ENCODE measurements around the gene ERGIC1.

The ERGIC1 gene

GRCh38 chr5:172940268-172941066 lies 106.4 kb downstream of the ERGIC1 start:
- no peak overlapping the region for H2AK5ac ChIP-seq (ENCODE audit: low read depth, low read length)
- peaks cover 21 to 86% of the 10 kb centered on the region in 2 donors for H3K36me3 ChIP-seq (replicated peaks in 1 of 2; ENCODE audit: control insufficient read depth in 2 of 2, insufficient read depth in 2 of 2, low read length in 2 of 2)
- H3K27me3 ChIP-seq (ENCODE audit: control insufficient read depth in 3 of 3, insufficient read depth in 3 of 3, low read depth in 1 of 3, low read length in 3 of 3): no peaks in the 10 kb centered on the region
- H3K79me1 ChIP-seq (ENCODE audit: low read depth, low read length): peaks cover 3% of the 10 kb centered on the region
- H3K4me1 ChIP-seq (ENCODE audit: control insufficient read depth in 2 of 2, insufficient read depth in 1 of 2, low read depth in 1 of 2, low read length in 2 of 2): peaks cover 8% of the 10 kb centered on the region in 2 donors
- H2BK15ac ChIP-seq (ENCODE audit: low read length): no peak overlapping the region
- H2BK5ac ChIP-seq (ENCODE audit: low read length): peak overlapping the region; percentile 35
- no peak overlapping the region for H2BK120ac ChIP-seq (ENCODE audit: low read depth, low read length)
- no peak overlapping the region for H3K4ac ChIP-seq (ENCODE audit: low read length)
- H3K9me3 ChIP-seq (replicated peaks in 1 of 2; ENCODE audit: control insufficient read depth in 2 of 2, insufficient read depth in 1 of 2, low read depth in 1 of 2, low read length in 2 of 2): no peaks in the 10 kb centered on the region
- no peak overlapping the region for H3K4me3 ChIP-seq (ENCODE audit: low read length in 2 of 2)
- H2AFZ ChIP-seq (ENCODE audit: low read length): no peak overlapping the region
- no CpG with 5 or more reads among the region's 15 CpGs for WGBS, 2 donors (ENCODE audit: extremely low coverage in 2 of 2, insufficient read length in 2 of 2, insufficient replicate concordance in 1 of 2)
- H3K23ac ChIP-seq (ENCODE audit: low read depth, low read length, poor library complexity): peak overlapping the region; percentile 43
- no peak overlapping the region for H3K18ac ChIP-seq (ENCODE audit: low read length)
- no peak overlapping the region for H4K8ac ChIP-seq (ENCODE audit: low read depth, low read length)
- H2BK12ac ChIP-seq (ENCODE audit: low read length): no peak overlapping the region
- no peak overlapping the region for H3K9ac ChIP-seq (ENCODE audit: low read depth, low read length, poor library complexity)
- H3K4me2 ChIP-seq (ENCODE audit: insufficient read depth, low read length, poor library complexity, severe bottlenecking): no peak overlapping the region
- no peak overlapping the region for H4K91ac ChIP-seq (ENCODE audit: low read depth, low read length, poor library complexity)
- DNase-seq (ENCODE audit: low spot score): no peak
- H3K27ac ChIP-seq (replicated peaks; ENCODE audit: low read length): no peak overlapping the region
- H3K14ac ChIP-seq (ENCODE audit: low read length): no peak overlapping the region

GRCh38 chr5:172941067-172941516 lies 107.0 kb downstream of the ERGIC1 start:
- H2BK15ac ChIP-seq (ENCODE audit: low read length): no peak overlapping the region
- no peak for DNase-seq (ENCODE audit: low spot score)
- H3K4me2 ChIP-seq (ENCODE audit: insufficient read depth, low read length, poor library complexity, severe bottlenecking): no peak overlapping the region
- no peak overlapping the region for H3K23ac ChIP-seq (ENCODE audit: low read depth, low read length, poor library complexity)
- peaks cover 8% of the 10 kb centered on the region in 2 donors for H3K4me1 ChIP-seq (ENCODE audit: control insufficient read depth in 2 of 2, insufficient read depth in 1 of 2, low read depth in 1 of 2, low read length in 2 of 2)
- no peaks in the 10 kb centered on the region for H3K27me3 ChIP-seq (ENCODE audit: control insufficient read depth in 3 of 3, insufficient read depth in 3 of 3, low read depth in 1 of 3, low read length in 3 of 3)
- H3K4me3 ChIP-seq (ENCODE audit: low read length in 2 of 2): no peak overlapping the region
- no peak overlapping the region for H3K14ac ChIP-seq (ENCODE audit: low read length)
- H3K36me3 ChIP-seq (replicated peaks in 1 of 2; ENCODE audit: control insufficient read depth in 2 of 2, insufficient read depth in 2 of 2, low read length in 2 of 2): peaks cover 21 to 86% of the 10 kb centered on the region in 2 donors
- no peak overlapping the region for H4K8ac ChIP-seq (ENCODE audit: low read depth, low read length)
- no peak overlapping the region for H2BK12ac ChIP-seq (ENCODE audit: low read length)
- H2AFZ ChIP-seq (ENCODE audit: low read length): no peak overlapping the region
- no peak overlapping the region for H3K27ac ChIP-seq (replicated peaks; ENCODE audit: low read length)
- no CpG with 5 or more reads among the region's 4 CpGs for WGBS, 2 donors (ENCODE audit: extremely low coverage in 2 of 2, insufficient read length in 2 of 2, insufficient replicate concordance in 1 of 2)
- H2AK5ac ChIP-seq (ENCODE audit: low read depth, low read length): no peak overlapping the region
- no peak overlapping the region for H3K18ac ChIP-seq (ENCODE audit: low read length)
- no peak overlapping the region for H4K91ac ChIP-seq (ENCODE audit: low read depth, low read length, poor library complexity)
- H3K4ac ChIP-seq (ENCODE audit: low read length): no peak overlapping the region
- H2BK120ac ChIP-seq (ENCODE audit: low read depth, low read length): no peak overlapping the region
- peak overlapping the region; percentile 35 for H2BK5ac ChIP-seq (ENCODE audit: low read length)
- peaks cover 3% of the 10 kb centered on the region for H3K79me1 ChIP-seq (ENCODE audit: low read depth, low read length)
- no peaks in the 10 kb centered on the region for H3K9me3 ChIP-seq (replicated peaks in 1 of 2; ENCODE audit: control insufficient read depth in 2 of 2, insufficient read depth in 1 of 2, low read depth in 1 of 2, low read length in 2 of 2)
- no peak overlapping the region for H3K9ac ChIP-seq (ENCODE audit: low read depth, low read length, poor library complexity)

- Histone ChIP-seq H2BK12ac (ENCODE audit: low read length) (no peak overlapping the region), H3K79me1 (ENCODE audit: low read depth, low read length) (peaks cover 3% of the 10 kb centered on the region), H2AK5ac (ENCODE audit: low read depth, low read length) (no peak overlapping the region), H3K18ac (ENCODE audit: low read length) (no peak overlapping the region), H3K23ac (ENCODE audit: low read depth, low read length, poor library complexity) (no peak overlapping the region), H3K9ac (ENCODE audit: low read depth, low read length, poor library complexity) (no peak overlapping the region), H3K36me3 (replicated peaks in 1 of 2; ENCODE audit: control insufficient read depth in 2 of 2, insufficient read depth in 2 of 2, low read length in 2 of 2) (peaks cover 24 to 82% of the 10 kb centered on the region in 2 donors), H3K4ac (ENCODE audit: low read length) (no peak overlapping the region), H3K4me2 (ENCODE audit: insufficient read depth, low read length, poor library complexity, severe bottlenecking) (no peak overlapping the region), H2BK5ac (ENCODE audit: low read length) (no peak overlapping the region), H3K27ac (replicated peaks; ENCODE audit: low read length) (no peak overlapping the region), H4K8ac (ENCODE audit: low read depth, low read length) (no peak overlapping the region), H3K27me3 (ENCODE audit: control insufficient read depth in 3 of 3, insufficient read depth in 3 of 3, low read depth in 1 of 3, low read length in 3 of 3) (no peaks in the 10 kb centered on the region), H3K9me3 (replicated peaks in 1 of 2; ENCODE audit: control insufficient read depth in 2 of 2, insufficient read depth in 1 of 2, low read depth in 1 of 2, low read length in 2 of 2) (no peaks in the 10 kb centered on the region), H4K91ac (ENCODE audit: low read depth, low read length, poor library complexity) (no peak overlapping the region), H2BK15ac (ENCODE audit: low read length) (no peak overlapping the region), H2AFZ (ENCODE audit: low read length) (no peak overlapping the region), H3K4me1 (ENCODE audit: control insufficient read depth in 2 of 2, insufficient read depth in 1 of 2, low read depth in 1 of 2, low read length in 2 of 2) (peaks cover 8% of the 10 kb centered on the region in 2 donors), H2BK120ac (ENCODE audit: low read depth, low read length) (no peak overlapping the region), H3K4me3 (ENCODE audit: low read length in 2 of 2) (no peak overlapping the region), H3K14ac (ENCODE audit: low read length) (no peak overlapping the region)
- WGBS, 2 donors (ENCODE audit: extremely low coverage in 2 of 2, insufficient read length in 2 of 2, insufficient replicate concordance in 1 of 2): no CpG with 5 or more reads among the region's 11 CpGs
- no peak for DNase-seq (ENCODE audit: low spot score)
Observed at GRCh38 chr5:172942556-172942955, 108.5 kb downstream of the ERGIC1 start.

GRCh38 chr5:172943283-172943841 lies 109.3 kb downstream of the ERGIC1 start:
- no peak for DNase-seq (ENCODE audit: low spot score)
- no peak overlapping the region for H3K27ac ChIP-seq (replicated peaks; ENCODE audit: low read length)
- H3K9me3 ChIP-seq (replicated peaks in 1 of 2; ENCODE audit: control insufficient read depth in 2 of 2, insufficient read depth in 1 of 2, low read depth in 1 of 2, low read length in 2 of 2): no peaks in the 10 kb centered on the region
- H3K79me1 ChIP-seq (ENCODE audit: low read depth, low read length): peaks cover 3% of the 10 kb centered on the region
- no peaks in the 10 kb centered on the region for H3K27me3 ChIP-seq (ENCODE audit: control insufficient read depth in 3 of 3, insufficient read depth in 3 of 3, low read depth in 1 of 3, low read length in 3 of 3)
- no CpG with 5 or more reads among the region's 18 CpGs for WGBS, 2 donors (ENCODE audit: extremely low coverage in 2 of 2, insufficient read length in 2 of 2, insufficient replicate concordance in 1 of 2)
- no peak overlapping the region for H3K18ac ChIP-seq (ENCODE audit: low read length)
- H2AK5ac ChIP-seq (ENCODE audit: low read depth, low read length): no peak overlapping the region
- no peak overlapping the region for H3K9ac ChIP-seq (ENCODE audit: low read depth, low read length, poor library complexity)
- no peak overlapping the region for H2BK12ac ChIP-seq (ENCODE audit: low read length)
- no peak overlapping the region for H3K4me2 ChIP-seq (ENCODE audit: insufficient read depth, low read length, poor library complexity, severe bottlenecking)
- no peak overlapping the region for H2BK120ac ChIP-seq (ENCODE audit: low read depth, low read length)
- H3K14ac ChIP-seq (ENCODE audit: low read length): no peak overlapping the region
- H4K91ac ChIP-seq (ENCODE audit: low read depth, low read length, poor library complexity): no peak overlapping the region
- no peak overlapping the region for H4K8ac ChIP-seq (ENCODE audit: low read depth, low read length)
- H3K4me1 ChIP-seq (ENCODE audit: control insufficient read depth in 2 of 2, insufficient read depth in 1 of 2, low read depth in 1 of 2, low read length in 2 of 2): peaks cover 8% of the 10 kb centered on the region in 2 donors
- peaks cover 20 to 79% of the 10 kb centered on the region in 2 donors for H3K36me3 ChIP-seq (replicated peaks in 1 of 2; ENCODE audit: control insufficient read depth in 2 of 2, insufficient read depth in 2 of 2, low read length in 2 of 2)
- H3K23ac ChIP-seq (ENCODE audit: low read depth, low read length, poor library complexity): no peak overlapping the region
- no peak overlapping the region for H3K4ac ChIP-seq (ENCODE audit: low read length)
- H2BK5ac ChIP-seq (ENCODE audit: low read length): no peak overlapping the region
- H3K4me3 ChIP-seq (ENCODE audit: low read length in 2 of 2): no peak overlapping the region
- H2BK15ac ChIP-seq (ENCODE audit: low read length): no peak overlapping the region
- H2AFZ ChIP-seq (ENCODE audit: low read length): no peak overlapping the region
